ENCODE data around the gene DNAH10. TPM values are rescaled to one million over a fixed set of nuclear protein-coding genes. Genes with fewer than 3 reads are reported as not detected.

The DNAH10 gene
- total RNA-seq, 1 donor from 2014 or later, result 0.17 TPM

DNA sequence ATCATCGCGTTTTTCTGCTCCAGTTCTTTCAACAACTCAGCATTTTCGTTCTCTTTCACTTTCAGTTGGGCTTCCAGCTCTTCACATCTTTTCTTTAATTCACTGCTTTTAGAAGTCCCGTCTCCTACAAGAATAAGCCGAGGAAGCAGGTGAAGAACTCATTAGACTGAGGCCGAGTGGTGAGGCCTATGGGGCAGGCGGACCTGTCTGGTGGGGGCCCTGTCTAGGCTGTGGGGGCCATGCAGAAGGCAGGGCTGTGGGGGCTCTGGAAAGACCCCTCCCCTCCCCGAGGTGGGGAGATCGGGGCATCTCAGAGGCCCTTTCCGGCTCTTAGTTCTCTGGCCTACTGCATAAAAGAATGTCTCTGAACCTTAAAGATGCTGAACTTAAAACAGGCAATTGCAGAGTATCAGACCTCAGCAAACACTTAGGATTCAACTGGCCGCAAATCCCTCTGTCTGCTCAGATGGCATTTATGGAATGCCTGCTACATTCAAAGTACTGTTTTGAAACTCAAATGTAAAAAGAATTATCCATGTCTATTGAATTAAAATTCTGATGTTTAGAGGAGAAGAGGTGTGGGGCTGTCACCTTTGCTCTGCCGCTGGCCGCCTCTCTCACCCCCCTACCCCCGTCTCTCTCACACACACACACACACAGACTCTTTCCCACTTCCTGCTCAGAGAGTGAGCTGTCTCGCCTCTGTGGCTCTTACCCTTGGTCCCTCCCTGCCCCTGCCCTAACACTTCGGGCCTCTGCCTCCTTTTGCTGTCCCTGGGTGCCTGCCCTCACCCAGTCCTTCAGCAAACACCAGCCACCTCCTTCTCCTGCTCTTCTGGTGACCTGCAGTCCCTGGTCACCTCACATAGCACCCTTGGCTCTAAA lies 175.8 kb downstream of the DNAH10 start:
- H3K4me3 ChIP-seq (ENCODE audit: low read depth, low read length), result no peak overlapping the region
- no peak for DNase-seq (ENCODE audit: low read depth)
- TF ChIP-seq, protein P1, sequence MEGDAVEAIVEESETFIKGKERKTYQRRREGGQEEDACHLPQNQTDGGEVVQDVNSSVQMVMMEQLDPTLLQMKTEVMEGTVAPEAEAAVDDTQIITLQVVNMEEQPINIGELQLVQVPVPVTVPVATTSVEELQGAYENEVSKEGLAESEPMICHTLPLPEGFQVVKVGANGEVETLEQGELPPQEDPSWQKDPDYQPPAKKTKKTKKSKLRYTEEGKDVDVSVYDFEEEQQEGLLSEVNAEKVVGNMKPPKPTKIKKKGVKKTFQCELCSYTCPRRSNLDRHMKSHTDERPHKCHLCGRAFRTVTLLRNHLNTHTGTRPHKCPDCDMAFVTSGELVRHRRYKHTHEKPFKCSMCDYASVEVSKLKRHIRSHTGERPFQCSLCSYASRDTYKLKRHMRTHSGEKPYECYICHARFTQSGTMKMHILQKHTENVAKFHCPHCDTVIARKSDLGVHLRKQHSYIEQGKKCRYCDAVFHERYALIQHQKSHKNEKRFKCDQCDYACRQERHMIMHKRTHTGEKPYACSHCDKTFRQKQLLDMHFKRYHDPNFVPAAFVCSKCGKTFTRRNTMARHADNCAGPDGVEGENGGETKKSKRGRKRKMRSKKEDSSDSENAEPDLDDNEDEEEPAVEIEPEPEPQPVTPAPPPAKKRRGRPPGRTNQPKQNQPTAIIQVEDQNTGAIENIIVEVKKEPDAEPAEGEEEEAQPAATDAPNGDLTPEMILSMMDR (conservative IDR thresholded peaks at IDR 0.05; ENCODE audit: low read depth, low read length), result no peak

DNA sequence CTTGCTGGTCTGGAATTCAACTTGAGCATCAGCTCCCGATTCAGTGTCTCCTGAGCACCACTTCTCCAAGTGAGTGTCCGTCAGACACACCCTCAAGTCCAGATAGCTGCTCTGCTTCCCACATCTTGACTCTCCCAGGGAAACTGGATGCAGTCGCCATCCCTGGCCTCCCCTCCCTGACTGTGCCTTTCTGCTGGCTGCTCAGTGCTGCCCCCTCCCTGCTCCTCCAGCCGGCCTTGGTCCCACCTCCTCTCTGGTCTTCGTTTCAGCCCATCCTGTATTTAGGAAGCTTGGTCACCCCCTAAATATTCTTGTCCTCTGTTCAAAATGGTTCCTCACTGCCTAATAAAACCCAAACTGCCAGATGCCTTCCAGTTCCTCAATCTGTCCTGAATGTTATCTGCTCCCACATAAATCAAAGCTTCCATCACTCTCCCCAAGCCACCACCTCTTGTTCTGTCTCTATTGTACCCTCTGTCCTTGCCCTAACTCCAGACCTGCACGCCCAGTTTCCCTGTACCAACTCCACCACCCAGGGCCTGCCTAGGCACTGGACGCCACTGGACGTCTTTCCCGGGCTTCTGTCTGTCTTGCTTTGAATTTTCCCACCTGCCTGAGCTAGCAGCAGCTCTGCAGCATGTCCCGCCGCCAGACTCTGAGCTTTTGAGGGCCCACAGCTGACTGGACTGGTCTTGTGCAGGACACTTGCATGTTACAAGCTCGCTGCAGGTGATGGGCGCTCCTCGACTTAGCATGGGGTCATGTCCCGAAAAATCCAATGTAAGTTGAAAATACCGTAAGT lies 176.8 kb downstream of the DNAH10 start:
- TF ChIP-seq, protein P1 (conservative IDR thresholded peaks at IDR 0.05; ENCODE audit: low read depth, low read length), result peak; percentile 51
- DNase-seq (ENCODE audit: low read depth), result no peak
- H3K4me3 ChIP-seq (ENCODE audit: low read depth, low read length), result no peak overlapping the region

- no peak for DNase-seq (ENCODE audit: low read depth)
- no peak overlapping the region for H3K4me3 ChIP-seq (ENCODE audit: low read depth, low read length)
- TF ChIP-seq, protein P1 (conservative IDR thresholded peaks at IDR 0.05; ENCODE audit: low read depth, low read length), result no peak
Measured at GRCh38 chr12:123939716-123940626, 177.9 kb downstream of the DNAH10 start.

DNA sequence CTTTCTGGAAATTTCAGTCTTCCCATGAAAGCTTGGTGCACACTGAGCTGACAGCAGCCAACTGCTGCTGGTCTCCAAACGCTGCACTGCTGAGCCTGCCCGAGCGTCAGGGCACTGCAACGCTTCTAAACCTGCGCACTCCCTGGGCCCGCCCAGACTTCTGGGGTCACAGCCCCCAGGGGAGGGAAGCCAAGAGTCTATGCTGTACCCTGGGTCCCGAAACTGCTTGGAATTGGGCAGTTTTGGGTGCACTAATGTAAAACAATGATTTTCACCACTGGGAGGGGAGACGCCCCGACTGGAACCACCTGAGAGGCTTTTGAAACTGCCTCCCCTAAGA lies 178.5 kb downstream of the DNAH10 start:
- DNase-seq (ENCODE audit: low read depth), result no peak
- no peak overlapping the region for H3K4me3 ChIP-seq (ENCODE audit: low read depth, low read length)
- TF ChIP-seq, protein P1 (conservative IDR thresholded peaks at IDR 0.05; ENCODE audit: low read depth, low read length), result no peak

GRCh38 chr12:123941000-123941399 lies 178.9 kb downstream of the DNAH10 start:
- TF ChIP-seq, protein P1 (conservative IDR thresholded peaks at IDR 0.05; ENCODE audit: low read depth, low read length), result no peak
- no peak for DNase-seq (ENCODE audit: low read depth)
- H3K4me3 ChIP-seq (ENCODE audit: low read depth, low read length), result no peak overlapping the region

GRCh38 chr12:123941624-123942237 lies 179.6 kb downstream of the DNAH10 start:
- no peak overlapping the region for H3K4me3 ChIP-seq (ENCODE audit: low read depth, low read length)
- DNase-seq (ENCODE audit: low read depth), result no peak
- TF ChIP-seq, protein P1 (conservative IDR thresholded peaks at IDR 0.05; ENCODE audit: low read depth, low read length), result no peak

All from epithelial cell of proximal tubule (primary cell).